ENCODE results near the gene CNDP2. TPM values are rescaled to one million over a fixed set of nuclear protein-coding genes. Genes with fewer than 3 reads are reported as not detected.

The CNDP2 gene
- total RNA-seq, 1 experiment from 2014 or later = 161 TPM

- no TSS peak for BruUV-seq (replicated peaks)
- Histone ChIP-seq H3K27ac (peak overlapping the region; percentile 58), H3K4me2 (peak overlapping the region; percentile 90), H2AFZ (peak overlapping the region; percentile 90), H3F3A (ENCODE audit: insufficient read depth, low read depth) (no peaks in the 10 kb centered on the region), H3K9me3 (ENCODE audit: insufficient read depth, low read depth) (no peaks in the 10 kb centered on the region), H3K79me2 (ENCODE audit: low read depth) (peaks cover 31% of the 10 kb centered on the region), H3K4me1 (replicated peaks; ENCODE audit: insufficient read depth) (peaks cover 8% of the 10 kb centered on the region), H3K36me3 (ENCODE audit: low read depth) (0 out of 2 replicates have a peak, but pooled peaks cover 10% of the 10 kb centered on the region), H3K4me3 (peak overlapping the region; percentile 76), H3K9me2 (ENCODE audit: insufficient read depth) (no peaks in the 10 kb centered on the region), H4K20me1 (ENCODE audit: insufficient read depth) (no peaks in the 10 kb centered on the region), H3K27me3 (ENCODE audit: insufficient read depth, low read depth) (peaks cover 13% of the 10 kb centered on the region; the same call in 1 of the 2 replicates)
- ChIA-PET POLR2A (ENCODE audit: unreplicated experiment) (interaction anchor here (0.5 to 0.7 kb wide), 3 partner anchors 311 to 783 kb away, joined by 4 to 7 read pairs (median 4); no protein-coding TSS in a partner anchor), CTCF (interaction anchor here (0.7 kb wide), 1 partner anchor 55 kb away, joined by 4 read pairs; no protein-coding TSS in a partner anchor)
- DNase-seq = peak; percentile 56 to 68
- TF ChIP-seq EZH2 (IDR thresholded peaks at IDR 0.05; ENCODE audit: low read depth) (no peak), CTCF (conservative IDR thresholded peaks at IDR 0.05) (no peak; the same call in 1 of the 2 replicates)
- intact Hi-C loops (cut with micrococcal nuclease; ENCODE audit: unreplicated experiment) = loop anchor here (1.0 to 5.0 kb wide), 4 partner anchors 101 to 348 kb away; partner anchors contain the start of genes CYB5A, TIMM21 and ZNF407
Measured at GRCh38 chr18:74496508-74497323, 553 bp downstream of the CNDP2 start.

- Histone ChIP-seq H3K4me1 (replicated peaks; ENCODE audit: insufficient read depth) (peaks cover 8% of the 10 kb centered on the region), H3K36me3 (ENCODE audit: low read depth) (0 out of 2 replicates have a peak, but pooled peaks cover 10% of the 10 kb centered on the region), H3K9me3 (ENCODE audit: insufficient read depth, low read depth) (no peaks in the 10 kb centered on the region), H2AFZ (no peak overlapping the region), H3K27me3 (ENCODE audit: insufficient read depth, low read depth) (peaks cover 8% of the 10 kb centered on the region; the same call in 1 of the 2 replicates), H3K4me2 (peak overlapping the region; percentile 90), H3K79me2 (ENCODE audit: low read depth) (peaks cover 31% of the 10 kb centered on the region), H3K27ac (peak overlapping the region; percentile 23; the same call in 1 of the 2 replicates), H3F3A (ENCODE audit: insufficient read depth, low read depth) (no peaks in the 10 kb centered on the region), H4K20me1 (ENCODE audit: insufficient read depth) (no peaks in the 10 kb centered on the region), H3K9me2 (ENCODE audit: insufficient read depth) (no peaks in the 10 kb centered on the region), H3K4me3 (peak overlapping the region; percentile 76)
- POLR2A ChIA-PET (ENCODE audit: unreplicated experiment) = no interaction called here
- intact Hi-C loops (cut with micrococcal nuclease; ENCODE audit: unreplicated experiment) = loop anchor here (2.0 to 5.0 kb wide), 3 partner anchors 205 to 348 kb away; partner anchors contain the start of genes CYB5A and TIMM21
- BruUV-seq (replicated peaks) = TSS peak; percentile 41
- CTCF ChIA-PET = no interaction called here
- DNase-seq = no peak
- TF ChIP-seq CTCF (conservative IDR thresholded peaks at IDR 0.05) (no peak), EZH2 (IDR thresholded peaks at IDR 0.05; ENCODE audit: low read depth) (no peak)
Measured at GRCh38 chr18:74497324-74497676, 1.1 kb downstream of the CNDP2 start.

- H3K36me3 ChIP-seq (ENCODE audit: low read depth) = 0 out of 2 replicates have a peak, but pooled peaks cover 14% of the 10 kb centered on the region
- TF ChIP-seq EZH2 (IDR thresholded peaks at IDR 0.05; ENCODE audit: low read depth) = no peak
- no peak for TF ChIP-seq CTCF (conservative IDR thresholded peaks at IDR 0.05)
- 0 out of 2 replicates have a peak, but pooled peaks cover 3% of the 10 kb centered on the region for H3K27me3 ChIP-seq (ENCODE audit: insufficient read depth, low read depth)
- no peak for DNase-seq
- peaks cover 8% of the 10 kb centered on the region for H3K4me1 ChIP-seq (replicated peaks; ENCODE audit: insufficient read depth)
- H3K27ac ChIP-seq = no peak overlapping the region
- intact Hi-C loops (cut with micrococcal nuclease; ENCODE audit: unreplicated experiment) = loop anchor here (2.0 to 5.0 kb wide), 4 partner anchors 45 to 349 kb away; partner anchors contain the start of genes CYB5A and TIMM21
- no peaks in the 10 kb centered on the region for H3F3A ChIP-seq (ENCODE audit: insufficient read depth, low read depth)
- H3K9me2 ChIP-seq (ENCODE audit: insufficient read depth) = no peaks in the 10 kb centered on the region
- H2AFZ ChIP-seq = no peak overlapping the region
- H3K9me3 ChIP-seq (ENCODE audit: insufficient read depth, low read depth) = no peaks in the 10 kb centered on the region
- H3K4me3 ChIP-seq = no peak overlapping the region
- peaks cover 31% of the 10 kb centered on the region for H3K79me2 ChIP-seq (ENCODE audit: low read depth)
- BruUV-seq (replicated peaks) = no TSS peak
- no peaks in the 10 kb centered on the region for H4K20me1 ChIP-seq (ENCODE audit: insufficient read depth)
- H3K4me2 ChIP-seq = peak overlapping the region; percentile 90; the same call in 1 of the 2 replicates
- CTCF ChIA-PET = no interaction called here
- POLR2A ChIA-PET (ENCODE audit: unreplicated experiment) = no interaction called here
Measured at GRCh38 chr18:74497778-74498177, 1.6 kb downstream of the CNDP2 start.
